Left colon (tissue), 2 donors: ENCODE results near the gene PSMG1. TPM values are rescaled to one million over a fixed set of nuclear protein-coding genes. Genes with fewer than 3 reads are reported as not detected.

Experiments
- ATAC-seq: fragments of 200-7000 bp; cut with Tn5 transposase; one replicate; pipeline ENCODE4 v1.9.1; 2020; ENCODE audit warnings: mild to moderate bottlenecking, moderate library complexity
- DNase-seq, 2 donors: peaks; one replicate each; pipeline ENCODE4 v3.0.0-alpha.2; 2020
- intact Hi-C, 2 donors: fragments of 100-400 bp; cut with DNase I in 1 of 2; cut with micrococcal nuclease in 1 of 2; formaldehyde crosslinking; loops; one replicate each; pipeline versions ENCODE4 v1.11.2 to v1.14.0; 2022; cut with DNase I, micrococcal nuclease
- total RNA-seq, 2 donors: library from RNA; stranded (reverse); fragmentation: NEBNext Ultra II Directional; extraction: Animal tissue kit (Norgen Biotek cat#: 25700); gene quantifications; one replicate each; pipeline ENCODE4 v1.2.1, GENCODE V29; 2021
- donor health status: DM: no; HTN: no; CAD: no.
- donor health status: DM: yes; HTN: yes; CAD: no.

PSMG1 gene
- total RNA-seq, 2 donors from 2014 or later, result 31.8 to 40.6 TPM

DNA sequence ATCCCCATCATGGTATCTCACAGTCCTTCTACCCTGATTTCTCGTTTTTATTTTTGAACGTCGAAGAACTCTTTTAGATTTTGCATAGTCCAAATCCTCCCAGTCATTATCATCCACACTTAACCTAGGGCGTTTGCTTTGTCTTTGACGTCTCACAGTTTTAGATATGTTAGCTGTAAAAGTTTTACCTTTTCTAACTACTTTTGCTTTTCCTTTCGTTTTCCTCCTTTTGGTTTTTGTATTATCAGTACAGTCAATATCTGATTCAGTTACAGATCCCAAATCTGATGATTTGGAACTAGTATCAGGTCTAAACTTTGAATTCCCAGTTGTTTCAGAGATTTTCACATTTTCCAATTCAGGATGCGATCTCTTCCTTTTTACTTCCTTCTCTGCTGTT, 13.1 kb upstream of the PSMG1 start:
- DNase-seq, result no peak
- intact Hi-C loops, result no loop called here
- peak; percentile 35 for ATAC-seq

DNA sequence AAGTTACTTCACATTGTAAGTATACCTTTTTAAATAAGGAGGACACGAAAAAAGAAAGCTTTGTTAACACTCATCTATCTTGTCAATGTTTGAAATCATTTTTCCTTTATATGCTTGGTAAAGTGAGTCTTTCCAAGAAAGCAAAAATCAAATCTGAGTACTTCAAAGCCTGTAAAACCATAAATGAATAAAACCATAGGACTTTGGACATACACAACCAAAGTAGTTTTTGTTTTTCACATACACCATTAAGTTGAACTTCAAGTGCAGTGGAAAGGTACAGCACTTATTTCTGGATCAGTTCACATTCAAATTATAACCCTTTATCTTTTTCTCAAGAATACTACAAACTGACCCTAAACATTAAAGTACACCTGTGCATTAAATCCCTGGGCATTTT, 10.1 kb upstream of the PSMG1 start:
- ATAC-seq, result peak; percentile 63

DNA sequence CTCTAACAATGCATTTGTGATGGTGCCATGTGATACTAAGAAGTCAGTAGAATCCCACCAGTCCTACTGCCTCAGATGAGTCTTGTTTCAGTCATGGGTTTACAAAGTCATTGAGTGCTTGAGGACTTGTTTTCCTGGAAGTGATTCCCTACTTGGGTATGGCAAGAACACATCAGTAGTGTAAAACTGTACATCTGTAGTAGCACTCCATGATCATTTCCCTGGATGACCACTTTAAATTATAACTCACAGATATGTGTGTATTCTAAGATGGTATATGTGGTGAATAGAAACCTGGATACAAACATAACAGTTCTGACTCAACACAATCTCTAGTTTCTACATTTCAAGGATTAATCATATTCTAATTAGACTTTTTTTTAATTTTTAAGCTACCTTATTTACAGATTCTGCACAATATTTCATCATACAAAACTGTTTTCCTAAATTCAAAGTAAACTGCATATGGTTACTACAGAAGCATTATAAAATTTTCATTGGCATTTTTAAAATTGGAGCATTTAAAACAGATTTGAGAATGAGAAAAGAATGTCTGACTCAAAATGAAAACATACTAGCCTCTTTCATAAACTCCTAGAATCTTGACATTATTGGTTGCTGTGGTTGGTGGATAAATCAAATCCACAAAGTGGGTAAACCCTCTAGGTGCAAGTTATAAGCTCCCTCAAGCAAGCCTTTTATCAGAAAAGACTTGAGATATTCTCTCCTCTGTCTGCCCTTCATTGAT, 6.8 kb upstream of the PSMG1 start:
- ATAC-seq, result no peak
- intact Hi-C loops, result loop anchor here in 1 of 2 donors (10.0 kb wide), 1 partner anchor 195 kb away; a partner anchor contains a TSS
- DNase-seq, result no peak

More for the DNA sequence above, 10.1 kb upstream of the PSMG1 start:
- intact Hi-C loops, result no loop called here
- no peak for DNase-seq

DNA sequence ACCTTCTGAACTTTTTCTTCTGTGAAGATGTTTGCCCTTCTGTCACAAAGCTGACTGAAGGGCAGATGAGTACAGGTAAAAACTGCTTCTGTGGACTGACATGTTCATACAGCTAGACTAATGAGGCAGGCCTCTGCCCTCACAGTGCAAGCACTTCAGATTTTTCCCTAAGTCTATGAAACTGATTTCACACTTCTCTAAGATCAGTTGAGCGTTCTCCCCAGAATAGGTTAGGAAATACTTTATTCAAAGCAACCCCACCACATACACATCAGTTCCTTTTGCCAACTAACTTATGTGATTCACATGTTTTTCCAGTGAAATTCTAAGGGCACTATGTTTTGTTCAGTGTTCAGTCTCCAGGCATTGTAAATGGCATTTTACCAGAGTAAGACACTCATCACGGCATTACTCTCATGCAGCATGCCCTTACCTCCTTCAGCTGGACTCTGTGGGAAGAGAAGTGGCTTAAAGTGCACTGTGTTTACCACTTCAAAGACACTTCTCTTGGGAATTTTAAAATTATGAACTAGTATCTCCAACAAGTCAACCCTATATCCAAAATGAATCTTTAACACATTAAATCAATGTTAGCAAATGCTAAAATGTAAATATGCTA, 5.4 kb upstream of the PSMG1 start:
- ATAC-seq (no peak), DNase-seq (no peak)
- intact Hi-C loops, result loop anchor here in 1 of 2 donors (10.0 kb wide), 1 partner anchor 196 kb away; a partner anchor contains a TSS

DNA sequence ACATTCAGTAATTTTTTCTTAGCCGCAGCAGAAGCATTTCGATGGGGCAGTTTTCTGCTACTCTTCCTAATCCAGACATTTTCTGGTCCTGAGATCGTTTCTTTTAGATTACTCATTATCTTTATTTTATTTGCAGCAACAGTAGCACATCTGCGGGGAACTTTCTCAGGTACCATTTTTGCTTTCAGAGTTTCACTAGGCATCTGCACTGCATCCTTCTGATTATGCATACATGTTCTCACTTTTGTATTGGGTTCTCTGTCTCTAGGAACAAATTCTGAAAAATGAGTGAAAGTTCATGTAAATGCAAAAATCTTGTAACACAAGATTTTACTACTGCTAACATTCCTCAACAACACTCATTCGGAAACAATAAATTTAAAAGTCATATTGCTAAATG, 3.9 kb upstream of the PSMG1 start:
- ATAC-seq, result no peak
- intact Hi-C loops, result loop anchor here in 1 of 2 donors (10.0 kb wide), 1 partner anchor 198 kb away; a partner anchor contains a TSS

DNA sequence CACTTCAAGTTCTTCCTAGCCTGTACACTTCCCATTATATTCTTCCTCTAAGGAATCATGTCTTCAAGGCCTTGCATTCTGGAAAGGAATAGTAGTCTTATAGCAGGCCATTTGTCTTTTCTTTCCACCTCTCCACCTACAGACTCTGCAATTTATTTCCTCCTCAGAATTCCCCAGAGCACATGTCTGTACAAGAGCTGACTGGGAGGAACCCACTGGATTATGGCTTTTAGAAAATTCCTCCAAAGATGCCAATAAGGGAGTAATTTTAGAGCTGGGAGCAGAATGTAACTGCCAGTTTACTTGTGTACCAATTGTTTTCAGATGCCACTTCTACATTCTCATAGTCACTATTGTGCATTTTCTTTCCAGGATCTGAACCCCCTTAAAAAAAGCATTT, 3.4 kb upstream of the PSMG1 start:
- DNase-seq, result no peak
- no peak for ATAC-seq
- intact Hi-C loops, result loop anchor here in 1 of 2 donors (10.0 kb wide), 1 partner anchor 198 kb away; a partner anchor contains a TSS

More for the DNA sequence above, 3.9 kb upstream of the PSMG1 start:
- no peak for DNase-seq

DNA sequence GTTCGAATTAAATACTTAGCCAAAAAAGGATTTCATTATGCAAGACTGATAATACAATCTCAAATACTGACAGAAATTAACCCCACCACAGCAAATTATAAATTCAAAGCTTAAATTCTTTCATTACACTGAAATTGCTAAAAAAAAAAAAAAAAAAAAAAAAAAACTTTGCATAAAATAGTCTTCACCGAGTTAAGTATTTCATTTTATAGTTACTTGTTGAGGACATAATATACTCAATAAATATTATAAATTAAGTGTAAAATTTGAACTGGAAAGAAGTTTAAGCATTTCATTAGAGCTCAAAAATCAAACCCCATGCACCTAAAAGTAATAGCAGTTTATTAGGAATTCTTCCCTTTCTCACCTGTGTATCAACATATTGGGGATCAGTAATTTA, 1.9 kb upstream of the PSMG1 start:
- no peak for DNase-seq
- ATAC-seq, result no peak
- intact Hi-C loops, result loop anchor here in 1 of 2 donors (10.0 kb wide), 1 partner anchor 200 kb away; a partner anchor contains a TSS

DNA sequence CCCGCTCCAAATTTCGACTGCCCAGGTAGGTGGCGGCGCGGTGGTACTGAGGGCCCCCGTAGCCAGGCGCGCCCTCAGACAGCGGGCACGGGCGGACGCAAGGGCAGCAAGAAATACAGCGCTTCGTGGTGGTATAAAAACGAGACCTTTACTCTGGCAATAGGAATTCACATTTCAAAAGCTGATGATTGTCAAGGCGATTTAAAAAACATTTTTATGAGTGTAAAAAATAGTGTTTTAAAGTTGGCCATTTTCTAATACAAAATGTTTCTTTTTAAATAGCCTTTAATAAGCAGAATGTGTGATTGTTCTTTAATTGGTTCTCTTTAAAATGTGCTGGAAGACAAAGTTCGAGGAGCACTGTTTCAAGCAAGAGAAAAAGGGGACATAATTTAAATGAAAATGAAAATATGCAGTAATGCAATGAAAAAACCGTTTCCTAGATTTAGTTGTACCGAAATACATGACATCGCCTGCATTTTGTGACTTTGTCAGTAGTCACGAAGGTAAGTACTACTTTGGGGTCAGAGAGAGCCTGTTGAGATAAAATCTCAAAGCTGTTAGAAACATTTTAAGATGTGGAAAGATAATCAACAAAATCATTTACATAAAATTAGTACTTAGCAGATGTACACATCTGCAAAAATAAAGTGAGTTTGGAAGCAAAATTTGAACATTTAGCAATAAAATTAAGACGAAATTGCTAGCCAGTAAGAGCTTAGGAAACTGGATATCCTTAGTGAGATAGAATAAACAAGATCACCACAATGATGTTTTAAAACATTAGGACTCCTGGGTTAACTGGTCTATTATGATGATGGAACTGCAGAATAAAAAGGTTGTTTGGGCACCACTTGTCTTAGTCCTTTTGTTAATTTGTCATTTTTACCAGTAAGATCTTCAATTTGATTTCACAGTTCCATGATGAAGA, 1.1 kb upstream of the PSMG1 start:
- intact Hi-C loops, result loop anchor here in 1 of 2 donors (10.0 kb wide), 1 partner anchor 200 kb away; a partner anchor contains a TSS
- DNase-seq (no peak), ATAC-seq (no peak)

DNA sequence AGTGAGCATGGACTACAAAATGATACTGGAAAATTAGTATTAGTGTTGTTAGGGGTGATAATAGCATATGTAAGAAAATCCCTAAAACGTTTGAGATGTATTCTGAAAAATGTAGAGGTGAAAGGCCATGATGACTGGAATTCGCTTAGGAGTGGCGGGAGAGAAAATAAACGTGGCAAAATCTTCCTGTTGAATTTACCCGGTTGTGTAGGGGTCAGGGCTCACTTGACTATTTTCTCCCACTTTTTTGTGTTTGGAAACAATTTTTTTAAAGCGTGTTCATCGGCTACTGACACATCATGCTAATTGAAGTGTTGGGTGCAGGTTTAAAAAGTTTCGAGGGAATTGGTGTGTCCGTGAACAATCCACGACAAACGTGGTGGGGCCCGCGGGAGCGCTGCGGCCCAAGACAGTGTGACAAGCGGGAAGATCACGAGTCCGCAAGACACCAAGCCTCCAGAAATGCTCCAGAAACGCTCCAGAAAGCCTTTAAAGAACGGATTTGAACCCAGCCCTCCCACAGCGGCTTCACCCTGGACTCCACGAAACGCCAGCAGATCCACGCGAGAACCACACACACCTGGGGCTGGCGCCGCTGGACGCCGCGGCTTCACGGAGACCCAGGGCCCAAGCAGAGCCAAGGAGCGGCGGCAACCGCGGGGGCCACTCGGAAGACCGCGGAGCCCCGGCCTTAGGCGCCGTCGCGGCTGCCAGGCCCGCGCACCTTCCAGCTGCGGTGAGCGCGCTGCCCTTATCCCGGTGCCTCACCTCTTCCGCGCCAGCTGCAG, 573 bp downstream of the PSMG1 start:
- intact Hi-C loops, result loop anchor here in 1 of 2 donors (10.0 kb wide), 1 partner anchor 202 kb away; a partner anchor contains a TSS
- peak; percentile 9 for ATAC-seq
- peak in 1 of 2 donors; percentile 29 for DNase-seq

DNA sequence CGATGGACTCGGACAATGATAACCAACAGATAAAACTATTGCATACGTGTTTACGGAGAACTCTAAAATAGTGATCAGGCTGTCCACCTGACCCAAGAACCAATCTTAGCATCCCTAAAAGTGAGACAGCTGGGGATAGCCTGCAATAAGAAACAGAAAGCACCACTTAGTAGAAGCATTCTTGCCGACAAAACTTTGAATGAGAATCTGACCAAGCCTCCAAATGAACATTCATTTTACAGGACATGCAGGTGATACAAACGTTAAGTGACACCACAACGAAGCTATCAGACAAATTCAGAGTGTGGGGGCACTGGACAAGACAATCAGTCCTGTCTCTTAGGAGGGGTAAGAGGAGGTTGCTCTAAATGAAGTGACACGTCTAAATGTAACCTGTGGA, 1.2 kb downstream of the PSMG1 start:
- DNase-seq (no peak), ATAC-seq (no peak)
- intact Hi-C loops, result loop anchor here in 1 of 2 donors (10.0 kb wide), 1 partner anchor 203 kb away; a partner anchor contains a TSS

DNA sequence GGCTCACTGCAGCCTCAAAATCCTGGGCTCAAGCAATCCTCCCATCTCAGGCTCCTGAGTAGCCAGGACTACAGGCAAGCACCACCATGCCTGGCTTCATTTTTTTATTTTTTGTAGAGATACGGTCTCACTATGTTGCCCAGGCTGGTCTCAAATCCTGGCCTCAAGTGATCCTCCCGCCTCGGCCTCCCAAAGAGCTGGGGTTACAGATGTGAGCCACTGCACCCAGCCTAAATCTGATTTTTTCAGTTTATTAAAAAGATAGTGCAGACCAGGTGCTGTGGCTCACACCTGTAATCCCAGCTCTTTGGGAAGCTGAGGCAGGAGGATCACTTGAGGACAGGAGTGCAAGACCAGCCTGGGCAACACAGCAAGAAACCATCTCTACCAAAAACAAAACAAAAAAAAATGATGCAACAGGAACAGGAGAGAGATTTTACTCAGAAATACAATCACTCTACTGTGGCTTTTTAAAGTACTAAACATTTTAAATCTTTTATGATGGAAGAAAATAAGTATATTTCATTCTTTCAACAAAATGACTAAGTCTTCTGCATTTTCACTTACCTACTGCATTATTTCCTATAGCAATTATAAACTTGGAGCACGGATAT, 1.9 kb downstream of the PSMG1 start:
- intact Hi-C loops, result loop anchor here in 1 of 2 donors (10.0 kb wide), 1 partner anchor 203 kb away; a partner anchor contains a TSS
- DNase-seq, result no peak
- ATAC-seq, result no peak

DNA sequence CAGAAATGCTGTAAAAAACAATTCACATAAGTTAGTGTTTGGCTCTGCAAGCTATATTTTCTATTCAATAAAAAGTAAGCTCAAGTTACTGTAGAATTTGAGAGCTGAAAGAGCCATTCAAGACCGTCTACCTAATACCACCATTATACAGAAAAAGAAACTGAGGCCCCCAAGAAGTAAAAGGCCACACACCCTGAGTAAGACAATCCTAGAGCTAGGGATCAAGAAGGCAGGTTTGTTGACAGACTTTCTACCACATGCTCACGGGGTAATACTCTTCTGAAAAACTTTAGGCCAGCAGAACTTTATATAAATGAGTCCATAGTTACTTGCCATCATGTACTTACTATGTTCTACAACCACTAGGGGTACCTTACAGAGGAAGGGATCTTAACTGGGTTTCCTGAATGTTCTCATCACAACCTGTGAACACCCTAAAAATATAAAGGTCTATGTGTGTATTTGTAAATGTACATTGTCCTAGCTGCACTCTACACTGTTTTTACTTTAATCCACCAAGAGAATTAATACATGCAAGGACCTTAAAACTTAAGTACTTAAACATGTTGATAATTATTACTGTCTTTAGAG, 2.7 kb downstream of the PSMG1 start:
- DNase-seq (no peak), ATAC-seq (no peak)
- intact Hi-C loops, result loop anchor here in 1 of 2 donors (10.0 kb wide), 1 partner anchor 204 kb away; a partner anchor contains a TSS

DNA sequence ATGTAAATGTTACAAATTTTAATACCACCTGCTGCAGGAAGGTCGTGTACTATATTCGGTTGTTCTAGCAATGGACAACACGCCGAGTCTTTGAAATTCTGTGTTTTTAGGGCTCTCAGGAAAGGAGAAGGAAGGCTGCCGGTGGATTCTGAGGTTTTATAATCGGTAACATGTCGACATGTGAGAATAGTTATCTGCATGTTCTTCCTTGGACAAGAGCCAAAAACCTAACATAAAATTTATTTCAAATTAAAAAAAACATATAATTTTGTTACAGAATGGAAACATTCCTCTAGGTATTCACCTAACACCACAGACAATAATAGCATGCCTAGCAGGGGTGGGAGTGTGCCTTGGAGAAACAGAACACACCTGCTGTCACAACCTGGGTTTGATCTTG, 4.8 kb downstream of the PSMG1 start:
- no peak for ATAC-seq
- DNase-seq, result no peak
- intact Hi-C loops, result no loop called here

DNA sequence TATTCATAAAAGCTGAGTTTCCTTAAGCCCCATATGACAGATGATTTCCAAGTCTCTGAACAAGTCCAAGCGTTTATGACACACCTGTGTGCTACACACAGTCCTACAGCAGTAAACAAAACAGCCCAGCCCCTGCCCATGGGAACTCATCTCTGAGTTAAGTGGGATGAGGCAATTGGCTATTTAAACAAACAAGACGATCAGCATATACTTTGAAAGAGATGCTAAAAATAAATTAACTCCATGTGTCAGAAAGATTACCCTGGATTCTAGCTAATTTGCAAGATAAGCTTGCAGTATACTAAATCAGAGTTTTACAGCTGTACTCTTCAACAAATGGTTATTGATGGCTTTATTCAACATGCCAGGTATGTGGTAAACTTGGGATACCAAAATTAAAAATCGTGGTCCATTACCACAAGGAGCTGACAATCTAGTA, 7.0 kb downstream of the PSMG1 start:
- intact Hi-C loops, result no loop called here
- DNase-seq (no peak), ATAC-seq (no peak)

DNA sequence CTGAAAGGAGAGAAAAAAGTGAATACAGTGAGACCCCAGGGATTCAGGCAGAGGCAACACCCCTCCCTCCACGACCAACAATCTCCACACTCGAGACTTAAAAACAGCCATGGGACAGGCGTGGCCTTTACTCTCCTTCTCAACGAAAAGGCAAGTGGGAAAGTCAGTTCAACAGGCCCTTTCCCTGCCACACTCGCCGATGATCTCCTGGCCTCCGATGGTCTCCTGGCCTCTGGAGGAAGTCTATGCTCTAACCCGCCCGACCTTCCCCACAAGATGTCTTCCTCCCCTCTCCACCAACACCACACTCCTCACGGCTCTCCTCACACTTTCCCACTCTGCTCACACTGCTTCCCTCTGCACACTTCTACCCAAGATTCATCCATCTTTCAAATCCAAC, 7.6 kb downstream of the PSMG1 start:
- DNase-seq (no peak), ATAC-seq (peak; percentile 14)
- intact Hi-C loops, result no loop called here

DNA sequence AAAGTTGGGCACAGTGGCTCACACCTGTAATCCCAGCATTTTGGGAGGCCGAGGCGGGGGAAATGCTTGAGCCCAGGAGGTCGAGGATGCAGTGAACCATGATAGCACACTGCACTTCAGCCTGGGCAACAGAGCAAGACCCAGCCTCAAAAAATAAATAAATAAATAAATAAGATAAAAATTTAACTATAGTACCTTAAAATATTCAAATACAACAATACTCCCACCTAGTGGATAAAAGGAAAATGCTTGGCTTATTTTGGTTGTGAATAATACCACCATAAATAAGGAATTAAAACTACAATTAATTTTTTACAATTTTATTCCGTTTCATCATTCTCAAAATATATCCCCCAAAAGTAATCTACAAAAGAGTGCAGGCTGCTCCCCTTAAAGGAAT, 8.1 kb downstream of the PSMG1 start:
- intact Hi-C loops, result no loop called here
- no peak for ATAC-seq
- no peak for DNase-seq
